GM21526 (cell line): Measurements from ENCODE around the gene TSHZ2.
"Not testable (repeated sequence)": the region's sequence is repeated elsewhere in the genome, so short reads cannot be mapped to it uniquely, and the experiment has no call there.

ENCODE experiments used
- ATAC-seq: cut with Tn5 transposase; IDR thresholded peaks from one replicate; pipeline ENCODE4 v1.9.1; 2021; ENCODE audit warnings: moderate library complexity; ENCODE audit not compliant: unreplicated experiment, low FRiP score

Gene TSHZ2

DNA sequence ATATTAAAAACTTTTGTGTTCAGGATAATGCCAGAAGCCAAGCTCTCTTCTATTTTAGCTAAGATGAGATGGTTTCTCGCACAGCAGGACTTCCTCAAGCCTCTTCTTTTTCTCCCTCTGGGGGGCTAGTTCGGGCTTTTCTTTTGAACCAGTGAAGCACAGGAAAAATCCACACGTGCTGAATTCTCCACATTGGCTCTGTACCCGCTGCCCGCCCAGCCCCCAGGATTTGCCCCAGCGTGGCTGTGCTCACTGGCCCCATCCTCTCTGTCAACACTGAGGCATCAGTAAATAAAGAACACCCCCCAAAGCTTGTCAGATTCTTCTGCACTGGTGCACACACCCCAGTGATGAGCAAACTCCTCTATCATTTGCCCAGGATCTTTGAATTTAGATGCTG is 388.7 kb downstream of the TSHZ2 start:
- ATAC-seq = no peak

GRCh38 chr20:53362736-53363135 is 390.6 kb downstream of the TSHZ2 start:
- no peak for ATAC-seq

DNA sequence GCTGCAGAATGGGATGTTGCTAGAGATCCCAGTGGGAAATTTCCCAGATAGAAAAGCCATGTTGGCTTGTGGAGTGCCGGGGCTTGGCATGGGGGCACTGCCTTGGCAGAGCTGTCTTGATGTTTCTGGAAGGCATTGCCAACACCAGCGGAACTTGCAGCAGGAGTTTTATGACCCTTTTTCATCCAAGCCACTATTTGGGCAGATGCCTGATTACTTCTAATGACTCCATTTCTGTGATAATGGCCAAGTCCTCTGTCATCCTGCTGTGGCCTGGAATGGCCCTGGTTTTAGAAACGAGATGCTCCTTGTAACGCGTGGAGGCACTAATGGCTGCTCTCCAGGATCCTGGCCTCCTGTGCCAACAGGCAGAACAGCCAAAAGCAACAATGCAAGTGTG is 392.5 kb downstream of the TSHZ2 start:
- no peak for ATAC-seq

GRCh38 chr20:53365076-53365475 is 392.9 kb downstream of the TSHZ2 start:
- ATAC-seq = no peak

DNA sequence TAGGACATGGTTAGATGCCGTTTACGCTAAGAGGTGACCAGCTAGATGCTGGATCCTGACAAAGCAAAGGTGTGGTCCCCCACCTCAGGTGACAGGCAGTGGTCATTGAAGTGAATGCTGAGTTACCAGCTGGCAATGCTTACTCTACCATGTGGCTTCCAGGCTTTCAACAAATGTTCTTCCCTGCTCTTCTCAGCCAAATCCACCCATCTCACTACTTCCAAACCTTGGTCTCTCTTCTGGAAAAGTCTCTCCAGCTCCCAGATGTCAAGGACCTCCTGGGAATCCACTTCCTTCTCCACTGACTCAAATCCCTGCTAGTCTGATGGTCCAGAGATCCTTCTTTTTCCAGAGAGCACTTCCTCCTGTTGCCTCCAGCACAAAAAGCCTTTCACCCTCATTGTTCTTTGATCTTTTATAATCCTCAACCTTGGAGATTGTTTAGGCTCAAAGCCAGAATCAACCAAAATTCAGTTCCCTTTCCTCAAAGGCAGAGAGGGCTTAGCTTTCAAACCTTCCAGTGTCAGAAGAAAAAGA is 393.4 kb downstream of the TSHZ2 start:
- ATAC-seq = no peak

DNA sequence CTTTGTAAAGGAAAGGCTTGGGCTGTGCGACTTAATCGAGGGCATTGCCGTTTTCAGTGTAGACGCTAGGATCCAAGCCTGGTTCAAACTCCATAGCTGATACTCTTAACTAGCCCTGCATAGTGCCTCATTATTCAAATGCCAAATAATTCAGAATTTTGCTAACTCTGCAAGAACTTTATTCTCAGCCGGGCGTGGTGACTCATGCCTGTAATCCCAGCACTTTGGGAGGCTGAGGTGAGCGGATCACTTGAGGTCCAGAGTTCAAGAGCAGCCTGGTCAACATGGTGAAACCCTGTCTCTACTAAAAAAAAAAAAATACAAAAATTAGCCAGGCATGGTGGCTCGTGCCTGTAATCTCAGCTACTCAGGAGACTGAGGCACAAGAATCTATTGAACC is 394.8 kb downstream of the TSHZ2 start:
- ATAC-seq = not testable (repeated sequence)

DNA sequence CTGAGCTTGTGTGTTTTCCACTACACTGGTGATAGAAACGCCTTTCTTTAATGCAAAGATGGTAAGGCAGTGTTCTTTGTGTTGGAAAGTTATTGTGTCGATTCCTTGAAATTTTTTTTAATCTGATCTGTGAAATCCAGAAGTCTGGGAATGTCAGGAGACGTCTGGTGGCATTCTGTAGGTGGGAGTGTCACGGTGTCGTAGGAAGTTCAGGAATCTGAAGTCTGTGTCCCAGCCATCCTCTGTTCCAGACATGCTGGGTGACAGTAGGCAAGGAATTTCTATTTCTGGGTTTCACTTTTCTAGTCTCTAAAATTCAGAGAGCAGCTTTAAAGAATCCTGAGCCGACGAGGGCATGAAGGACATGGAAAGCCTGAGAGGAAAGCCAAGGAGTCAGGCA is 397.7 kb downstream of the TSHZ2 start:
- no peak for ATAC-seq

- ATAC-seq = no peak
These were observed 398.3 kb downstream of the TSHZ2 start for GRCh38 chr20:53370345-53370961.

DNA sequence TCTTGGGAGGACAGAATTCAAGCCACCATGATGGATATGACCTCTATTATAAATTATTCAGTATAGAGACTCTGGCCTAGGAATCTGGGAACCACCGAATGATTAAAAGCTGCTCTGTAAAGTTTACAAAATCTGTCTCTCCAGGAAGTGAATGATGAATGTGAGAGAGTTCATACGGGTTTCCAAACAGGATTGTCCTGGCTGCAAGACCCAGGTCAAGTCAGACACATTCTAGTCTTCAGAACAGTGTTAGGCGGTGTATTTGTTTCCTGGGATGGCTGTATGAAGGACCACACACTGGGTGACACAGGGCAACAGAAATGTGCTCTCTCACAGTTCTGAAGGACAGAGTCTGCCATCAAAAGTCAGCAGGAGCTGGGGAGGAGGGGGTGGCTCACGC is 399.1 kb downstream of the TSHZ2 start:
- no peak for ATAC-seq

DNA sequence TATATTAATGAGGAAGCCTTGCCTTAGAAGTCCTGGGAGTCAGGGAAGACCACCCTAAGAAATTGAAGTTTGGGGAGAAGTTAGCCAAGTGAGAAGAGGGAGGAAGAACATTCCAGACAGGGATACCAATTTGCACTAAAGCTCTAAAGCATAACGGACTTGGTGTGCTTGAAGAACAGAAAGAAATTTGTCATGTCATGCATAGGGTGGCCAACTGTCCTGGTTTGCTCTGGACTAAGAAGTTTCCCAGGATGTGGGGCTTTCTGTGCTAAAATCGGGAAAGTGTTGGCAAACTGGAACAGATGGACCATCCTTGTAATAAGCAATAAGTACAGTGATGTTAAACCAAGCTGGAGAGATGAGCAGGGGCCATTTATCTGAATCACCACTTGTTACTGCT is 403.9 kb downstream of the TSHZ2 start:
- ATAC-seq = no peak

GRCh38 chr20:53379014-53379832 is 407.1 kb downstream of the TSHZ2 start:
- no peak for ATAC-seq

DNA sequence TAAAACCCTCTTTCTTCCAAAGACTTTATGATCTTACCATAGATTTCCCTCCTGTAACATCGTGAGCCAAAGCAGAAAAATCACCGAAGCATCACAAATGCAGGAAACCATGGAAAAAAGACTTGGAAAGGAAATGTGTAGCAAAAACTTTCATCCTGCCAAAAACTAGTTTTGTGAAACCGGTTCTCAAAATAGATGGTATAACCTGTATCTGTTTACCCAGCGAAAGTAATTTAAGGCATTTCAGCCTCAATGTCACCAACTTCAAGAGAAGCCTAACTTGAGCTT is 407.6 kb downstream of the TSHZ2 start:
- no peak for ATAC-seq

DNA sequence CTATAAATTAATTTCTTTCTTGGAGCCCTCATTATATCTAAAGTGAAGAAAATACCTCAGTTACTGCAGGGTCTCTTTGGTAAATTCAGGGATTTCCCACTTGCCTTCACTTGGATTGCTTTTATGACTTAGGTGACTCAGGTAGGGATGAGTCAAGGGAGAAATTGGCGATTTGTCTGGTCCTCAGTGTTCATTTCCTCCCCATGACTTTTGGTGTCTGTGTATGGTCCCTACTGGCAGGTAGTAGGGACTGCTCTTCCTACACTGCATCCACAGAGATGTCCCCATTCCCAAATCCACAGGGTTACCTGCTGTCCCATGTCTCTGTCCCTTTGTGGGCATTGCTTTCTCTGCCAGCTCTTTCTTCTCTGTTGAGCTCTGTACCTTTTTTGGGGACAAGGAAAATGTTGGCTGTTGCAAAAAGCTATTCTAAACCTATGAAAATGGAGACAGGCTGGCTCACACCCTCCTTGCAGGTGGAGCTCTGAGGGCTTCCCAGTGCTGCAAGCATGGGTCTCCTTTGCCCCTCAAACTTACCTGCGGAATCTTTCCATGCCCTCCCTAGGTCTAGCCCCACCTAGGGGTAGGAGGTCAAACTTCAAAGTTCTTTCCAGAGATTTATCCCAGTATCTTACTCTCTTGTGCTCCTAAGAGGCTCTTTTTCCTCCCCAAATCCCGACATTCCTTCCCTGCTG is 409.6 kb downstream of the TSHZ2 start:
- ATAC-seq = no peak

- no peak for ATAC-seq
These were observed 410.2 kb downstream of the TSHZ2 start for GRCh38 chr20:53382263-53382844.

DNA sequence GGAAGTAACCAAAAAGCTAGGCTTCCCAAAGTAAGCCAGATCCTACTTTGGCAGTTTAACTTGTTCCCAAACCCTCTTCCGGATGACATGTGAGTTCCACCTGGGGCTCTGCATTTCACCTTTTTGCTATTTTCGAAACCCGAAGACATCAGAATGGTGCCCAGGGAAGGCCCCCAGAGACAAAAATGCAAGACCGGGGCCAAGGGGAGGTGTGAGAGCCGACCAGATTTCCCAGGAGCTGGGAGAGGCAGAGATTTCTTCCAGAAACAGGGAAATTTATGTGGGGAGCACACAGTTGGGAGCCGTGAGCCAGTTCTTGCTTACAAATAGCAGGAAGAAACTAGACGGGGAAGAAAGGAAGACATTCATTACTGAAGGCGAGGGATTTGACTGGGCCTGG is 411.8 kb downstream of the TSHZ2 start:
- no peak for ATAC-seq

- no peak for ATAC-seq
These were observed 412.2 kb downstream of the TSHZ2 start for GRCh38 chr20:53384392-53384791.

- ATAC-seq = no peak
These were observed 414.0 kb downstream of the TSHZ2 start for GRCh38 chr20:53385941-53386767.

GRCh38 chr20:53387983-53388675 is 416.0 kb downstream of the TSHZ2 start:
- ATAC-seq = no peak

DNA sequence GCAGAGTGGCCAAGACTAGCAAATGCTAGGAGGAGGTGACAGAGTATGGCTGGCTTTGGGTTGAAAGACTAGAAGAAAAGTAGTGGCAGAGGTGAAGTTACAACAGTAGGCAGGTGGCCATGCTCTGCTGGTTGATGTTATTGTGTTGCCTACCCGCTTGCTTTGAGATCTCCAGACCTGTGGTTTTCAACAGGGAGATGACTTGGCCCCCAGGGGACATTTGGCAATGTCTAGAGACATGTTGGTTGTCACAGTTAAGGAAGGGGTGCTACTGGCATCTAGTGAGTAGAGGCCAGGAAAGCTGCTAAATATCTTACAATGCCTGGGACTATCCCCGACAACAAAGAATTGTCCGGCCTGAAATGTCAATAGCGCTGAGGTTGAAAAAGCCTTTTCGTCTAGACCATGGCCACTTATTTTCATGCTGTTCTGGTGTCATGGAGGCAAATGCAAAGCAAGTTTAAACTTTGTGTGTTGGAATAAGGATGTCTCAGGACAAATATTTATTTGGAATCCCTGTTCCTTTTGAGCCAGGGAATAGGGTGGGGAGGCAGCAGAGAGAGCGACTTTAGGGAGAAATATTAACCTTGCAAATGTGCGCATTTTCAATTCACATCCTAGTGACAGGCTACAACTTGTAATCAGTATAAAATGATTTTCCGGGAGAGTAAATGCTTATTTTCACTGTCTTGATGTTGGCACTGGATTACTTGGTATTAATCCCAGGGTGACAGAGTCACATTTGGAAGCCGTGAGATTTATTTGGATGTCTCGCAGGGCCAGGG is 417.6 kb downstream of the TSHZ2 start:
- ATAC-seq = no peak
